Suprapubic skin (tissue), 3 donors: ENCODE data around the gene PCGF1.

Experiments used
- CTCF ChIP-seq, 2 donors: fragments of 200-600 bp in 1 of 2; fragments of 450-650 bp in 1 of 2; sonication (generic) in 1 of 2; IDR thresholded peaks; one replicate each; pipeline ENCODE4 v1.5.1; 2016 to 2019; ENCODE audit warnings: antibody characterized with exemption in 2 of 2, mild to moderate bottlenecking in 1 of 2, moderate library complexity in 1 of 2
- POLR2A ChIP-seq, 2 donors: fragments of 450-650 bp; IDR thresholded peaks; one replicate each; pipeline ENCODE4 v1.6.1; 2017; ENCODE audit warnings: antibody characterized with exemption in 2 of 2, mild to moderate bottlenecking in 2 of 2, moderate library complexity in 2 of 2

DNA sequence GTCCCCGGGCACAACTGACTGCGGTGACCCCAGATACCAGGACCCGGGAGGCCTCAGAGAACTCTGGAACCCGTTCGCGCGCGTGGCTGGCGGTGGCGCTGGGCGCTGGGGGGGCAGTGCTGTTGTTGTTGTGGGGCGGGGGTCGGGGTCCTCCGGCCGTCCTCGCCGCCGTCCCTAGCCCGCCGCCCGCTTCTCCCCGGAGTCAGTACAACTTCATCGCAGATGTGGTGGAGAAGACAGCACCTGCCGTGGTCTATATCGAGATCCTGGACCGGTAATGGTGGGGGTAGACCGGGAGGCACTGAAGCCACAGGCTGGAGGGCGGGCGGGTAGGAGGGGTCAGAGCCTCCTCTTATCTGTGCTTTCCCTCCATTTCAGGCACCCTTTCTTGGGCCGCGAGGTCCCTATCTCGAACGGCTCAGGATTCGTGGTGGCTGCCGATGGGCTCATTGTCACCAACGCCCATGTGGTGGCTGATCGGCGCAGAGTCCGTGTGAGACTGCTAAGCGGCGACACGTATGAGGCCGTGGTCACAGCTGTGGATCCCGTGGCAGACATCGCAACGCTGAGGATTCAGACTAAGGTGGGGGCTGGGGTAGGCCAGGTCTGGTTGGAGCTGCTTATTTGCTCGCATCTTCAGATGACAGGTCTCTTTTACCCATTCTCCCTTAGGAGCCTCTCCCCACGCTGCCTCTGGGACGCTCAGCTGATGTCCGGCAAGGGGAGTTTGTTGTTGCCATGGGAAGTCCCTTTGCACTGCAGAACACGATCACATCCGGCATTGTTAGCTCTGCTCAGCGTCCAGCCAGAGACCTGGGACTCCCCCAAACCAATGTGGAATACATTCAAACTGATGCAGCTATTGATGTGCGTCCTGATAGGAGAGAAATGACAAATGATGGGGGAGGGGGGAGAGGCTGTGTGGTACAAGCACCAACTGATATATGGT, 23.0 kb upstream of the PCGF1 start:
- TF ChIP-seq CTCF (IDR thresholded peaks at IDR 0.05) (no peak), POLR2A (IDR thresholded peaks at IDR 0.05) (no peak)
